ENCODE measurements around the gene OPN1MW2. TPM values are rescaled to one million over a fixed set of nuclear protein-coding genes. Genes with fewer than 3 reads are reported as not detected.
"Not testable (repeated sequence)": the region's sequence is repeated elsewhere in the genome, so short reads cannot be mapped to it uniquely, and the experiment has no call there.

OPN1MW2 gene
- polyA plus RNA-seq, result not detected
- long read RNA-seq, donor 1, result 0 reads
- long read RNA-seq, donor 2, result 0 reads
- long read RNA-seq, donor 3, result 0 reads
- long read RNA-seq, donor 4, result 0 reads
- long read RNA-seq, donor 5, result 0 reads
- long read RNA-seq, donor 6, result 0 reads
- long read RNA-seq, donor 7, result 0 reads
- long read RNA-seq, donor 8, result 0 reads
- long read RNA-seq, donor 9, result 0 reads
- long read RNA-seq, donor 10, result 0 reads

DNA sequence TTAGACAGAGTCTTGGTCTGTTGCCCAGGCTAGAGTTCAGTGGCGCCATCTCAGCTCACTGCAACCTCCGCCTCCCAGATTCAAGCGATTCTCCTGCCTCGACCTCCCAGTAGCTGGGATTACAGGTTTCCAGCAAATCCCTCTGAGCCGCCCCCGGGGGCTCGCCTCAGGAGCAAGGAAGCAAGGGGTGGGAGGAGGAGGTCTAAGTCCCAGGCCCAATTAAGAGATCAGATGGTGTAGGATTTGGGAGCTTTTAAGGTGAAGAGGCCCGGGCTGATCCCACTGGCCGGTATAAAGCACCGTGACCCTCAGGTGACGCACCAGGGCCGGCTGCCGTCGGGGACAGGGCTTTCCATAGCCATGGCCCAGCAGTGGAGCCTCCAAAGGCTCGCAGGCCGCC is at the start of gene OPN1MW2:
Gene OPN1MW2 (plus strand): TSS at position 301 of the 400 bp plus-strand sequence. CDS start 60 bp downstream, at position 361.
- not testable (repeated sequence) for FAIRE-seq; H3K27ac ChIP-seq (ENCODE audit: low read depth in 1 of 3, low read length in 2 of 3); H3K9me3 ChIP-seq (ENCODE audit: control insufficient read depth in 2 of 2, insufficient read depth in 1 of 2, low read depth in 1 of 2, low read length in 1 of 2); H3K4me1 ChIP-seq (ENCODE audit: control insufficient read depth in 3 of 3, insufficient read depth in 2 of 3, low read depth in 1 of 3, low read length in 2 of 3); H3K4me3 ChIP-seq (ENCODE audit: low read depth in 1 of 3, low read length in 3 of 3); H3K36me3 ChIP-seq (ENCODE audit: control insufficient read depth in 3 of 3, insufficient read depth in 2 of 3, low read depth in 1 of 3, low read length in 3 of 3); DNase-seq; H3K27me3 ChIP-seq (ENCODE audit: control insufficient read depth in 3 of 3, insufficient read depth in 3 of 3, low read length in 3 of 3)
- WGBS, 3 donors, result no CpG with 5 or more reads among the region's 16 CpGs

DNA sequence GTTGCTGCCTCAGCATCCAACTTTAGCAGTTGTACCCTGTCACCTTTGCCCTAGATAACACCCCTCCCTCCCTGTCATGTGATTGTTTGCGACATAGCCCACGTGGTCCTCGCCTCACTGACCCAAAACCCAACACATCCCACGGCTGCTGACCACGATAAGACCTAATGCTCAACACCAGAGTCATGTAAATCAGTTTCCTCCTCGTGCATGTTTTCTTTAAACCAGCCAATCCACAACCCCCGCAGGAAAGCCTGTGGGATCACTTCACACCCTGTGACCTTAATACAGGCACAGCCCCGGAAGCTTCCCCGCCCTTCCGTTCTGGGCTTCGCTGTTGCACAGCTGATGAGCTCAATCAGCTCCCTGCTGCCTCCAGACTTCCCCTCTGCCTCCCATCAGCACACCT is 47.0 kb upstream of the OPN1MW2 start:
- DNase-seq; H3K36me3 ChIP-seq (ENCODE audit: control insufficient read depth in 3 of 3, insufficient read depth in 2 of 3, low read depth in 1 of 3, low read length in 3 of 3); H3K27ac ChIP-seq (ENCODE audit: low read depth in 1 of 3, low read length in 2 of 3); FAIRE-seq; H3K9me3 ChIP-seq (ENCODE audit: control insufficient read depth in 2 of 2, insufficient read depth in 1 of 2, low read depth in 1 of 2, low read length in 1 of 2); H3K4me1 ChIP-seq (ENCODE audit: control insufficient read depth in 3 of 3, insufficient read depth in 2 of 3, low read depth in 1 of 3, low read length in 2 of 3); H3K27me3 ChIP-seq (ENCODE audit: control insufficient read depth in 3 of 3, insufficient read depth in 3 of 3, low read length in 3 of 3); H3K4me3 ChIP-seq (ENCODE audit: low read depth in 1 of 3, low read length in 3 of 3): not testable (repeated sequence)
- WGBS, 3 donors, result no CpG with 5 or more reads among the region's 11 CpGs

DNA sequence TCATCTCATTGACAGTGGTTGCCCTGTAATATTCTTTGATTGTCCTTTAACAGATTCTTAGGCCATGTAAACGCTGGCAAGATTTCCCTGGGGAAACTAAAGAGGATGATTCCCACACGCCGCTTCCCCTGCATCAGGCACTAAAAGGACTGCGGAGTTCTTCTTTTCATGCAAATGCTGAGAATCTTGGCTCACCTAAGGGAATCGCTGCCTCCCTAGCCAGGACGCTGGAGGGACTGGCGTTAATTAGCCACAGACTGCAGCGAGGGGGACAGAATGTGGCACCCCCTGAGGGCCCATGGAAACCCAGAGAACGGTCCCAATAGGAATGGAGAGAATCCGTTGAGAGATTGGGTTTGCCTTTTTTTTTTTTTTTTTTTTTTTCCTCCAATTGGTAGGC is 45.2 kb upstream of the OPN1MW2 start:
- not testable (repeated sequence) for DNase-seq; FAIRE-seq; H3K36me3 ChIP-seq (ENCODE audit: control insufficient read depth in 3 of 3, insufficient read depth in 2 of 3, low read depth in 1 of 3, low read length in 3 of 3); H3K27me3 ChIP-seq (ENCODE audit: control insufficient read depth in 3 of 3, insufficient read depth in 3 of 3, low read length in 3 of 3); H3K9me3 ChIP-seq (ENCODE audit: control insufficient read depth in 2 of 2, insufficient read depth in 1 of 2, low read depth in 1 of 2, low read length in 1 of 2); H3K27ac ChIP-seq (ENCODE audit: low read depth in 1 of 3, low read length in 2 of 3); H3K4me1 ChIP-seq (ENCODE audit: control insufficient read depth in 3 of 3, insufficient read depth in 2 of 3, low read depth in 1 of 3, low read length in 2 of 3); H3K4me3 ChIP-seq (ENCODE audit: low read depth in 1 of 3, low read length in 3 of 3)
- no CpG with 5 or more reads among the region's 10 CpGs for WGBS, 3 donors

DNA sequence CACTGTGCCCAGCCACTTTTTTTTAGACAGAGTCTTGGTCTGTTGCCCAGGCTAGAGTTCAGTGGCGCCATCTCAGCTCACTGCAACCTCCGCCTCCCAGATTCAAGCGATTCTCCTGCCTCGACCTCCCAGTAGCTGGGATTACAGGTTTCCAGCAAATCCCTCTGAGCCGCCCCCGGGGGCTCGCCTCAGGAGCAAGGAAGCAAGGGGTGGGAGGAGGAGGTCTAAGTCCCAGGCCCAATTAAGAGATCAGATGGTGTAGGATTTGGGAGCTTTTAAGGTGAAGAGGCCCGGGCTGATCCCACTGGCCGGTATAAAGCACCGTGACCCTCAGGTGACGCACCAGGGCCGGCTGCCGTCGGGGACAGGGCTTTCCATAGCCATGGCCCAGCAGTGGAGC is 37.3 kb upstream of the OPN1MW2 start, which contains the start of gene OPN1MW:
Gene OPN1MW (plus strand): TSS at position 301 of the 400 bp plus-strand sequence. CDS start 82 bp downstream, at position 383.
- H3K4me3 ChIP-seq (ENCODE audit: low read depth in 1 of 3, low read length in 3 of 3); H3K36me3 ChIP-seq (ENCODE audit: control insufficient read depth in 3 of 3, insufficient read depth in 2 of 3, low read depth in 1 of 3, low read length in 3 of 3); FAIRE-seq; H3K9me3 ChIP-seq (ENCODE audit: control insufficient read depth in 2 of 2, insufficient read depth in 1 of 2, low read depth in 1 of 2, low read length in 1 of 2); H3K27ac ChIP-seq (ENCODE audit: low read depth in 1 of 3, low read length in 2 of 3); H3K4me1 ChIP-seq (ENCODE audit: control insufficient read depth in 3 of 3, insufficient read depth in 2 of 3, low read depth in 1 of 3, low read length in 2 of 3); H3K27me3 ChIP-seq (ENCODE audit: control insufficient read depth in 3 of 3, insufficient read depth in 3 of 3, low read length in 3 of 3); DNase-seq: not testable (repeated sequence)
- WGBS, 3 donors, result no CpG with 5 or more reads among the region's 14 CpGs

DNA sequence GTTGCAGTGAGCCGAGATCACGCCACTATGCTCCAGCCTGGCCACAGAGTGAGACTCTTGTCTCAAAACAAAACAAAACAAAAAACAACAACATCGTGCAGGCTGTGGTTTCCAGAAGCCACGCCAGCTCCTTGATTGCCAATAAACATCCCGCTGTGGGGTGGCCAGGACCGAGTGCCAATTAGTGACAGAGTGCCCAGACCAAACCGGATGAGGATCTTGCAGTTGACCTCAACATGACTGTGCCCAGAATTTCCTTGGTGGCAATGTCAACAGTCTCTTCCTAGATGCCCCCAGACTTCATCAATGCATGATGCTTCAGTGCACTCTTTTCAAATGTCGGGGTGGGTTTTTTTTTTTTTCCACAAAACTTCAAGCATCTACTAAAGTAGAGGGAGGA is 35.8 kb upstream of the OPN1MW2 start:
- no CpG with 5 or more reads among the region's 8 CpGs for WGBS, 3 donors
- H3K9me3 ChIP-seq (ENCODE audit: control insufficient read depth in 2 of 2, insufficient read depth in 1 of 2, low read depth in 1 of 2, low read length in 1 of 2); H3K27me3 ChIP-seq (ENCODE audit: control insufficient read depth in 3 of 3, insufficient read depth in 3 of 3, low read length in 3 of 3); H3K36me3 ChIP-seq (ENCODE audit: control insufficient read depth in 3 of 3, insufficient read depth in 2 of 3, low read depth in 1 of 3, low read length in 3 of 3); H3K27ac ChIP-seq (ENCODE audit: low read depth in 1 of 3, low read length in 2 of 3); DNase-seq; H3K4me1 ChIP-seq (ENCODE audit: control insufficient read depth in 3 of 3, insufficient read depth in 2 of 3, low read depth in 1 of 3, low read length in 2 of 3); FAIRE-seq; H3K4me3 ChIP-seq (ENCODE audit: low read depth in 1 of 3, low read length in 3 of 3): not testable (repeated sequence)

DNA sequence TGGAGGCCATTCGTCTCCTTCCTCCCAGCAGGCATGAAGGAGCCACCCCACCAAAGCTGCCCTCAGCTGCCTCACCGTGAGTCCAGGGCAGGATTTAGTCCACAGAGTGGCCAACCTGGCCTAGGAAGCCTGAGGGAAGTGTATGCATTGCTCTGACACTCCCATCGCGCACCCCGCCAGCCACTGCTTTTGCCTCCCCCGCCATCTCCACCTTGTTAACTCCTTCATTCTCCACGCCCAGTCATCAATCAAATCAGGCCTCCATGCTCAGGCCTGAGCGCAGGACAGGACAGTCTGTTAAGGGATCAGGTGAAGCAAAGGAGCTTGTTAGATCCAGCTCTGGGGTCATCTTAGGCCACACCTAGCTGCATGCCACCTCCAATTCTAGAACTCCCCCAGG is 26.7 kb upstream of the OPN1MW2 start:
- H3K9me3 ChIP-seq (ENCODE audit: control insufficient read depth in 2 of 2, insufficient read depth in 1 of 2, low read depth in 1 of 2, low read length in 1 of 2); H3K4me1 ChIP-seq (ENCODE audit: control insufficient read depth in 3 of 3, insufficient read depth in 2 of 3, low read depth in 1 of 3, low read length in 2 of 3); FAIRE-seq; H3K36me3 ChIP-seq (ENCODE audit: control insufficient read depth in 3 of 3, insufficient read depth in 2 of 3, low read depth in 1 of 3, low read length in 3 of 3); H3K4me3 ChIP-seq (ENCODE audit: low read depth in 1 of 3, low read length in 3 of 3); H3K27me3 ChIP-seq (ENCODE audit: control insufficient read depth in 3 of 3, insufficient read depth in 3 of 3, low read length in 3 of 3); DNase-seq; H3K27ac ChIP-seq (ENCODE audit: low read depth in 1 of 3, low read length in 2 of 3): not testable (repeated sequence)
- no CpG with 5 or more reads among the region's 8 CpGs for WGBS, 3 donors

DNA sequence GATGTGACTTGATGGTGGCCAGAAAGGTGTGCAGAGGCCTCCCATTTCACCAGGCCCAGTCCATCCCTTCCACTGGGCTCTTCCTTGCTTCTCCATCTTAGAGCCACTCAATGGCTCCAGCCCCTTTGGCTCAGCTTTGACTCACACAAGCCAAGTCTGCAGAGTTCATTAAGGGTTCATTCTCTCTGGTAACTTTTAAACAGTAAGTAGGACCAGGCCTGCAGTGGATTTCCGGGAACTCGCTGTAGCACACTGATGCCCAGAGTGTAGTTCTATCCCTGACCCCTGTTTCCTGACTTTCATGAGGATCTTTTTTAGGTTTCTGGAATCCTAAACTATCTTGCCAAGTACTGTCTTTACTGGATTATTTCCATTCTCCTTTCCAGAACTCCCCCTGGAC is 25.2 kb upstream of the OPN1MW2 start:
- H3K4me1 ChIP-seq (ENCODE audit: control insufficient read depth in 3 of 3, insufficient read depth in 2 of 3, low read depth in 1 of 3, low read length in 2 of 3); H3K36me3 ChIP-seq (ENCODE audit: control insufficient read depth in 3 of 3, insufficient read depth in 2 of 3, low read depth in 1 of 3, low read length in 3 of 3); H3K27ac ChIP-seq (ENCODE audit: low read depth in 1 of 3, low read length in 2 of 3); FAIRE-seq; DNase-seq; H3K4me3 ChIP-seq (ENCODE audit: low read depth in 1 of 3, low read length in 3 of 3); H3K27me3 ChIP-seq (ENCODE audit: control insufficient read depth in 3 of 3, insufficient read depth in 3 of 3, low read length in 3 of 3); H3K9me3 ChIP-seq (ENCODE audit: control insufficient read depth in 2 of 2, insufficient read depth in 1 of 2, low read depth in 1 of 2, low read length in 1 of 2): not testable (repeated sequence)
- WGBS, 3 donors, result no CpG with 5 or more reads among the region's 2 CpGs

DNA sequence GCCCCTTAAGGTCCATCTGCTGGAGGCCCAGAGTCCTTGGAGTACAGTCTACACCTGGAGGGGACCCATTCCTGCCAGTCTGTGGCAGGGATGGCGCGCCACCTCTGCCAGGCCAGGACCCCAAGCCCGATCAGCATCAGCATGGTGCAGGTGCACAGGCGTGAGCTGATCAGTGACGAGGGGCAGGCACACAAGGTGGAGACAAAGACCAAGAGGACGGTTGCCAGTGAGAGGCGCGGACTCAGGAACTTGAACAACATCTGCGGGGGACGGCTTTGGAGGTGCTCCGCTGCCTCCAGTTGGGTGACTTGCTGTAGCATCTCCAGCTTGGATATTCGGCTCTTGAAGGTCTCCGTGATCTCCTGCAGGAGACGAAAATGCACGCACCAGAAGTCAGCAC is 23.1 kb upstream of the OPN1MW2 start:
- not testable (repeated sequence) for H3K27me3 ChIP-seq (ENCODE audit: control insufficient read depth in 3 of 3, insufficient read depth in 3 of 3, low read length in 3 of 3); DNase-seq; H3K27ac ChIP-seq (ENCODE audit: low read depth in 1 of 3, low read length in 2 of 3); H3K36me3 ChIP-seq (ENCODE audit: control insufficient read depth in 3 of 3, insufficient read depth in 2 of 3, low read depth in 1 of 3, low read length in 3 of 3); FAIRE-seq; H3K4me3 ChIP-seq (ENCODE audit: low read depth in 1 of 3, low read length in 3 of 3); H3K9me3 ChIP-seq (ENCODE audit: control insufficient read depth in 2 of 2, insufficient read depth in 1 of 2, low read depth in 1 of 2, low read length in 1 of 2); H3K4me1 ChIP-seq (ENCODE audit: control insufficient read depth in 3 of 3, insufficient read depth in 2 of 3, low read depth in 1 of 3, low read length in 2 of 3)
- no CpG with 5 or more reads among the region's 15 CpGs for WGBS, 3 donors

Measured in small intestine (tissue), 16 donors.